SW480 (cell line): ENCODE measurements around the gene MDP1.
"Not testable (repeated sequence)": the region's sequence is repeated elsewhere in the genome, so short reads cannot be mapped to it uniquely, and the experiment has no call there.

Experiments used
- DNase-seq: peaks from one replicate; pipeline ENCODE4 v3.0.0-alpha.2; 2016; ENCODE audit warnings: low spot score

The MDP1 gene

DNA sequence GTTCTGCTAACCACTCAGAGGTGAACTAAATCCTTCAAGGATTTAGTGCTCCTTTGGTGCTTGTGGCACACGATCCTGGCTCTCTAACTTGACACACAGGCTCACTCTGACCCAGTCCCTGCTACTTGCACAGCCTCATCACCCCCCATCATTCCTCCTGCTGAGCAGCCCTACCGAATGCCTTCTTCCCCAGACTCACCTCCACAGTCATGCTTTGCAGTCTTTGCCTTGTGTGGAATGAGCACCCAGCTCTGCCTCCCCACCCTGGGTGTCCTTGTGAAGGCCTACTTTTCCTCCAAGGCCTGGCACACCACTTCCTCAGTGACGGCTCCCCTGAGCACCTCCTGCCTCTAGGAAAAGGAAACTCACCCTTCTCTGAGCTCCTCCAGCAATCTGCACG is 34.5 kb upstream of the MDP1 start:
- DNase-seq = no peak

DNA sequence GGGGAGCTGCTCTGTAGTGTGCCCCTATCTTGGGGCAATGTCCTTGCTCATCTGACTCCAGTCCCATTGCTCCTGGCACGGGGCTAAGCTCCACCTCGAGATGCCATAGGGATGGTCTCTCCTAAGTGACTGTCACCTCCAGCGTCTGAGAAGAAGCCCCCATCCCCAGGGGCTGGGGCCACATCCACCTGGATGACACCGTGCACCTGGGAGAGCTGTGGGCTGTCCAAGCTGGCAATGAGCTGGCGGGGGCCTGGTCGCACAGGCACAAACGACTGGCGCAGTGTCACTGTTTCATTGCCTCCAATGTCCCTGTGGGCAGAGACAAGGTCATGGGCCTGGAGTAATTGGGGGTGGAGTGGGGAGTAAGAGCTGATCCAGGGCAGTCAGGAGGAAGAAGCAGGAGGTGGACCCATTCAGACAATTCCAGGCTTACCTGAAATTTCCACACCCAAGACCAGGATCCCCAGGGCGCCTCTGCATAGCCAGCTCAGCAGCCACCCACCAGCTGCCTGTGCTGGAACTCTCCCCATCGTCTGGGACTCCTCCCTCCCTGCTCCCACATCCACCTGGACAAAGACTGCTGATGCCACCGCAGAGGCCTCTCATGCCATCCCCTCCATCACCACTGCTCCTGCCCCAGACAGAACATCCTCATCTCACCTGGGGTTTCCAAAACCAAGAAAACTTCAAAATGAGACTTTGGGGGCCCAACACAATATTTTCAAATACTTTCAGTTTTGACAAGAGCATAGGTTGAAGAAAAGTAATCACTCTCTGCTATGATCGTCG is 33.6 kb upstream of the MDP1 start:
- no peak for DNase-seq

DNA sequence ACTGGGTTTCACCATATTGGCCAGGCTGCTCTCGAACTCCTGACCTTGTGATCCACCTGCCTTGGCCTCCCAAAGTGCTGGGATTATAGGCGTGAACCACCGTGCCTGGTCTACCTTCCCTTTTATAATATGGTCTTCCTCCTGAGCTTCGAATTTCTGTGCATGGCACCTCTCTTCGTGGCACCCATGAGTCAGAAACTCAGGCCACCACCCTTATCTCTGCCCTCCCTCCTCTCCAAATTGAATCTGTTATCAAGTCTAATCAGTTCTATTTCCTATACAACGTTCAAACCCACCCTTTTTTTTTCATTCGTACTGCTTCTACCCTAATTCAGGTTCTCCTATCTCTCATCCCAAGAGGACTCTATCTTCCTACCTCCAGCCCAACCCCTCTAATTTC is 31.6 kb upstream of the MDP1 start:
- DNase-seq = no peak

DNA sequence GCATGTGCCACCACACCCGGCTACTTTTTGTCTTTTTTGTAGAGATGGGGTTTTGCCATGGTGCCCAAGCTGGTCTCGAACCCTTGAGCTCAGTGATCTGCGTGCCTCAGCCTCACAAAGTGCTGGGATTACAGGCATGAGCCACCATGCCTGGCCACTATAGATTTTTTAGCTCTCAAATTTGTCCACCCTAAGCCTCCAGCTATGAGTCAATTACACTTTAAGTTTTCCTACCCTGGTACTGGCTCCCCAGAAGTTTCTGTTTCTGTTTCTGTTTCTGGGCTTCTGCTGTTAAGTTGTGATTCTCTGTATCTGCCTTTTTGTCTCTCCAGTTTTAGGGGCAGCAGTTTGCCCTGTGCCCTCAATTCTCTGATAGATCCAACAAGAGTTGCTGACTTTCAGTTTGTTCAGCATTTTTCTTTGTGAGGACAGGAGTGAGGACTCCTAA is 30.9 kb upstream of the MDP1 start:
- no peak for DNase-seq

DNA sequence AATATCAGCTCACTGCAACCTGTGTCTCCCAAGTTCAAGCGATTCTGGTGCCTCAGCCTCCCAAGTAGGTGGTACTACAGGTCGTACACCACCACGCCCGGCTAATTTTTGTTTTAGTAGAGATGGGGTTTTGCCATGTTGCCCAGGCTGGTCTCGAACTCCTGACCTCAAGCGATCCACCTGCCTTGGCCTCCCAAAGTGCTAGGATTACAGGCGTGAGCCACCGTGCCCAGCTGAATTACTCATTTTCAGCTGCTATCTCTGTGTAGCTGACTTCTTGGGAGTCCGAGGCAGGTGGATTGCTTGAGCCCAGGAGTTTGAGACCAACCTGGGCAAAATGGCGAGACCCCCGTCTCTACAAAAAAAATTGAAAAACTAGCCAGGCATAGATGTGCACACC is 29.5 kb upstream of the MDP1 start:
- DNase-seq = not testable (repeated sequence)

DNA sequence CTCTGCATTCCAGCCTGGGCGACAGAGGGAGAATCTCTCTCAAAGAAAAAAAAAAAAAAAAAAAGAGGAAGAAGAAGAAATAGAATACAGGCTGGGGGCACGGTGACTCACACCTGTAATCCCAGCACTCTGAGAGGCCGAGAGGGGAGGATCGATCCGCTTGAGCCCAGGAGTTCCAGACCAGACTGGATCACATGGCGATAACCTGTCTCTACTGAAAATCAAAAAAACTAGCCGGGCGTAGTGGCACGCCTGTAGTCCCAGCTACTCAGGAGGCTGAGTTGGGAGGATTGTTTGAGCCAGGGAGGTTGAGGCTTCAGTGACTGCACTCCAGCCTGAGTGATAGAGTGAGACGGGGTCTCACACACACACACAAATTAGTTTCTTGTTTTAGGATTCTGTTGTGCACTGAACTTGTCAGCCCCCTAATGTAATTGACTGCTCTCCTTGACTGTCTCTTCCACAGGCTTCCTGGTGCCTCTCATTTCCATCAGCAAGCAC is 27.5 kb upstream of the MDP1 start:
- DNase-seq = peak; percentile 17

DNA sequence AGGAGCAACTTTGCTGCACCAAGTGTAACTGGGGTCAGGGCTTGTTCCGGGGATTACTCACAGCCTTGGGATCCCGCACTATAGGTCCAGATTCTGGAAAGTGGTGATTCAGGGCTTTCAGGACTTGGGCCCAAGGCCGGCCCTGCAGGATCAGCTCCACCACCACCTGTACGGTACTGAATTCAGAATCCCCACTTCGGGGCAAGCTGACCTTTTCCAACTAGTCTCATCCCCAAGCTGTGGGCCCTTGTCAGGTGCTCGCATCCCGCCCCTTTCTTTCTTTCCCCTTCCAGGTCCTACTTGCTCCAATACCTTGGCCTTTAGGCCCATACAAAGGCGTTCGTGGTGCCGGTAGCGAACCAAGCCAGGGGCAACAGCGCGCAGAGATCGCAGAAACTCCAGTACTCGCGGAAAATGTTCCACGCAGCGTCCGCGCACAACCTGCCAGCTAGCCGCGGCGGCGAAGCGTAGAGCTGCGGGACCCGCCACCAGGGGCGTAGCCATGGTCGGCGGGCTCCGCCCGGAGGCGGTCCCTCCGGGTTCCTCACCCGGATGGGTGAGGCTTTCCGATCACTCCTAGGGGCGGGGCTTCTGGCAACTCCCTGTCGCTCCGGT is 26.1 kb upstream of the MDP1 start:
- peak; percentile 93 for DNase-seq

DNA sequence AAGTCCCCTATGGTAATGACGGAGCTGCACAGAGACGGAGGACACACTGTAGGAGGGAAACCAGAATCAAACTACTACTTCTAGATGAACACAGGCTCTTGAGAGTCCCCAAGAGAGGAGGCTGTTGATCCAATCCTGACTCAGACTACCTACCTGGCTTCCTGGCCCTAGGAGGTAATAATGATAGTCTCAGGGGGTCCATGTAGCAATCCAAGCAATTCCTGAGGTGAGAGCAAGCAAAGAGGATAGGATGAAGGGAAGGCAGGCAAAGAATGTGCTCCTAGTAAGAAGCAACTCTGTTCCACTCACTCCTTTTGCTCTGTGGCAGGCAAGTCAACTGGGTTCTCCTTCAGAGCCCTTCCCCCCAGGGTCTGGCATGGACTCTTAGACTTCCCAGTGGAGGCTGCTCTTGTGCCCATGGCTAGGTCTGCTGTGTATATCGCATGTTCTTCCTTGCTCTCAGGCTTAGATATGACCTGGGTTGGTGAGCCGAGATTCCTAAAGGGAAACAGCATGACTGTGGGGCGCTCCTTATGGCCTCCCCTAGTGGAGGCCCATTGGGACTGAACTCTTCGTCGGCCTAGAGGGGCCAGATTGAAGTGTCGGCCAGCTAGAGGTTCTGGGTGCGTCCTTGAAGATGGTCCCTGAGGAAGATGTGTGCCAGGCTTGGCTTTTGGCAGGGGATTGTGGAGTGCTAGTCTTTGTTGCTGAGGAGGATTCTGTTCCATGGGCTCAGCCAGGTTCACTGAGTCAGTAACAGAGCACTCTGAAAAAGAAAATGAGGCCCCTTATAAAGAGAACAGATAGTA is 24.4 kb upstream of the MDP1 start:
- no peak for DNase-seq

DNA sequence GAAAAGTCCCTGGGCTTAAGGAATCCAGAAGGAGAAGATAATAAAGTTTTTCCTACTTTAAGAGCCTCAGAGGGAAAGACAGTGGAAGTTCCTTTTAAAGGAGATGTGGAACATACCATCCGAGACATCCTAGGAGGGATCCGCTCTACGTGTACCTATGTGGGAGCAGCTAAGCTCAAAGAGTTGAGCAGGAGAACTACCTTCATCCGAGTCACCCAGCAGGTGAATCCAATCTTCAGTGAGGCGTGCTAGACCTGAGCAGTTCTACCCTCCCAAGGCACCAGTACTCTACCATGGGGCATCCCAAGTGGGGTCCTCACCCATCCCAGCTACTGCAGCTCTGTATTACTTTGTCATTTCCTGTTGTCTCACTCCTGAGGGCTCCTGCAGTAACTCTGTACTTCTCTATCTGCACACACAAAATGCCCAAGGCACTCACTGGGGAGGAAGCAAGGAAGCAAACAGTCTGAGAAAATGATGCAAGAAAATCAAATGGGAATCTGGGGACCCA is 22.7 kb upstream of the MDP1 start:
- no peak for DNase-seq

DNA sequence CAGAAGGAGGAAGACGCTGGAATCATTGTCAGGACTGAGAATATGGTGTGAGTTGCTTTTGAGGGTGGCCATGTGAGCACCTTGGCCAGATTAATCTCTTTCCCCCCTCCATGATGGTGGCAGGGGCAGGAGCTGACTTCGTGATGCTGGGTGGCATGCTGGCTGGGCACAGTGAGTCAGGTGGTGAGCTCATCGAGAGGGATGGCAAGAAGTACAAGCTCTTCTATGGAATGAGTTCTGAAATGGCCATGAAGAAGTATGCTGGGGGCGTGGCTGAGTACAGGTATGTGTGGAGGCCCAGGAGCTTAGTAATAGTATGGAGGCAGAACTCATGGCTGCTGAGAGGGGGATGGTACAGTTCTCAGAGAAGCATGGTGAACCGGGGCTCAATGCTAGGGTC is 22.3 kb upstream of the MDP1 start:
- peak; percentile 26 for DNase-seq

DNA sequence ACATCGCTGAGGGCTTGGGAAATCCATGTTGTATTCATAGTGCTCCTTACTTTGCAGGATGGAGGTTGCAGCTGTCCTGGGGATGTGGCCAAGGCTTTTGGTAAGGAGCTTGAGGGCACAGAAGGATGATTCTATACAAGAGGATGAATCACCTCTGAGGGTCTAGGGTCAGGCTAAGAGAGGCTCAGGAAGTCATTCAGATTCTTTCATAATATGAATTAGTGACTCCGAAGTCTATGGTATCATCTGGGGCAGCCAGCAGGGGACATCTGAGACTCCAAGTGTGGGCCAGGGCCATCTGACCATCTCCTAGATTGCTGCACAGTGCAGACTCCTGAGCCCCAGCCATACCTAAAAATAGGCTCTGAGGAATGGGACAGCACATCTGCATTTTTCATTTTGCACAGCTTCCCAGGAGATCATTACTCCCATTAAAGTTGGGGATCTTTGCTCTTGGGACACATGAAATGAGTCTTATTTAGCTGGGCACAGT is 21.6 kb upstream of the MDP1 start:
- DNase-seq = no peak

DNA sequence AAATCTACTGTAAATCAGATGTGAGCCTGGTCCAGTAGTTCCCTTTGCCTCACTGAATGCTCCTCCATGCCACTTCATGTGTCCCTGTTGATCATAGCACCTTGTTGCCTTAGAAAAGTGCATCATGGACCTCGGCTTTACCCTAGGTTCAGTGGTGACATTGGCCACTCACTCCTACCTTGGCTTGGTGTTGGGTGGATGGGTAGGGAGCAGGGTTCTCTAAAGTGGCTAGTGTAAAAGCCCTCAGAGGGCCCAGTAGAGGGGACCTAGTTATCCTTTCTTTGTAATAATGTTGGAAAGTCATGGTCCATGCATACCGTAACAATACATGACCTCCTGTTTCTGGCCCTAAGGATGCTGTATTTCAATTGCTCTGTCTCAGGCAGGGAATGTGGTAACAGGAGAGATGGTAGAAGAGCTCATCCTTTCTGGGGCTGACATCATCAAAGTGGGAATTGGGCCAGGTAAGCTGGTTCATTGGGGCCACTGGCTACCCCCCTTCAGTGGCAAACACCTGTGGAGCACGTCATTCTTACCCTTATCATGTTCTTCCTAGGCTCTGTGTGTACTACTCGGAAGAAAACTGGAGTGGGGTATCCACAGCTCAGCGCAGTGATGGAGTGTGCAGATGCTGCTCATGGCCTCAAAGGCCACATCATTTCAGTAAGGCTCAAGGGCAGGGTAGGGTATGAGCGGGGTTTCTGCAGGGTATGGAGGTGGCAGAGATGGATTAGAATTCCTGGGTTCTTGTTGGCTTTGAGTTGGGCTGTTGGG is 21.0 kb upstream of the MDP1 start:
- DNase-seq = no peak

DNA sequence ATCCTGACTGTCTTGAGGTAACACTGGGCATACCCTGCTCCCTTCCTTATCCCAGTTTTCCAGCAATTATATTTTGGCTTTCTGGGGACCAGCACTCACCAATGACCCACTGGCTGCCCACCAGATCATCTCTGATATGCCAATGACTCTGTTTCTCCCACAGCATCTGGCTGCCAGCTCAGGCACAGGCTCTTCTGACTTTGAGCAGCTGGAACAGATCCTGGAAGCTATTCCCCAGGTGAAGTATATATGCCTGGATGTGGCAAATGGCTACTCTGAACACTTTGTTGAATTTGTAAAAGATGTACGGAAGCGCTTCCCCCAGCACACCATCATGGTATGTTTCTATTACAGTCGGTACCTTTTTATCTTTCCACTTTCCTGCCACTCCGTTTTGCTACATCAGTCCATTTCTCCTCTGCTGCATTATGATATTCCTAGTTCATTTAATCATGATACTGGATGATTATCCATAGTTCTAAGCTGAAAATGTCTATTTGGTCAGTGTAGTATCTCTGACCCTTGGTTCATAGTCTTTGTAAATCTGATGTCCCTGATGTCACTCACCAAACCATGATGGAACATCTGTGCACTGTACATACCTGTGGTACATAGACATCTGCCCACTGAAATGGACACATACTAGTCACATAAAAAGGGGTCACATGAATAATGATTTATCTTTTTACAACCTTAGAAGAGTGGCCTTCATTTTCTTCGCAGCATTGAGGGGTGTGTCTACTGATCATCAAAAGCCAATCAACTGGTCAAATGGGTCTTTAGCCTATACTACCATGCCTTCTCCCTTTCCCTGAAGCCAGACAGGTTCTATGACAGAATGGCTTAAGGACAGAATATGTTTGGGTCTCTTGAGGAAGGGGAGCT is 20.2 kb upstream of the MDP1 start:
- DNase-seq = no peak

DNA sequence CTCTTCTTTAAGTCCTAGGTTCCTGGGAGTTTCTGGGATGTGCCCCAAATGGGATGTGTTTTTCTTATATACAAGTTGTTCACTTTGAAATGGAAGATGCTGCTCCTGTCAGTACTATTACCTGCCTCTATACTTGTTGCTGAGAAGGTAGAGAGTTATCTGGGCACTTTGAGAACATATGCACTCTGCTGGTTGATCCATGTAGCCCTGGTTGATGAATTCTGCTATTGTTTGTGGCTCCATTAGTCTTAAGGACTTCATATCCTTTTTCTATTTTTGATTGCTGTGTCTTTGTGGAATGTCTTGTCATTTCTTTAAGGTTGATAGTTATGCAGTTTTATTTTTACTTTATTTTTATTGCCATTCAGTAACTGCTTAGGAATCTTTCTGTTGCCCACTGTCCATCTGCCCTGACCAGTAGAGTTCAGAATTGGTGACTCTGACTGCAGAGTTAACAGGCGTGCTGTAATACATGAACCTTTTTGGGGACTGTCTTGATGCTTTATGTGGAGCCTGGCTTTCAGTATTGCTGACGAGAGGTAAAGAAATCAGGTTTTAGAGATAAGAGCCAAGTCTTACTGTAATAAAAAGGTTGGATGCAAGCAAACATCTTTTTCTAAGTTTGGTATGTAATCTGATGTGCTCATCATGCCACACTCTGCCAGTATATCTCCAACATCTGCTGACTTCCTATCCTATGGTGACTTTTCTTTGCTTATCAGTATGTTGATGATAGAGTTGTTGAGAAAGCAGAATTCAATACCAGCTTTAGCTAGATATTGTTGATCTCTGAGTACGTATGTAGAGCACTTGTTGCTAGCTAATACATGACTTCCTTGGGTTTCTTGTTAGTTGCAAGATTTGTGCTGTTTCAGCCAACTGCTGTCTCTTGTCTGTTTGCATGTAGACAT is 18.5 kb upstream of the MDP1 start:
- DNase-seq = no peak

DNA sequence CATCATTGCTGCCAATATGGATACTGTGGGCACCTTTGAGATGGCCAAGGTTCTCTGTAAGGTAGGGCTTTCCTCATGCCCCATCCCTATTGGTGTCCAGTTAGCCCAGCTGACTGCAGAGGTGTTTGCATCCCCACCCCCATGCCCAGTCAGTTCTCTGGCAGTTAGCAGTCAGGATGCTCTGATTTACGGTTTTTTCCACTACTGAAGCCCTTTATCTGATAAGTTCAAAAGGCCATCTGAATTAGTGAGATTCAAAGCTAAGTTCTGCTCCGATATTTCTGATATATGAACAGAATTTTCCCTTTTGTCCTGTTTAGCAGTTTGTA is 17.6 kb upstream of the MDP1 start:
- DNase-seq = no peak

DNA sequence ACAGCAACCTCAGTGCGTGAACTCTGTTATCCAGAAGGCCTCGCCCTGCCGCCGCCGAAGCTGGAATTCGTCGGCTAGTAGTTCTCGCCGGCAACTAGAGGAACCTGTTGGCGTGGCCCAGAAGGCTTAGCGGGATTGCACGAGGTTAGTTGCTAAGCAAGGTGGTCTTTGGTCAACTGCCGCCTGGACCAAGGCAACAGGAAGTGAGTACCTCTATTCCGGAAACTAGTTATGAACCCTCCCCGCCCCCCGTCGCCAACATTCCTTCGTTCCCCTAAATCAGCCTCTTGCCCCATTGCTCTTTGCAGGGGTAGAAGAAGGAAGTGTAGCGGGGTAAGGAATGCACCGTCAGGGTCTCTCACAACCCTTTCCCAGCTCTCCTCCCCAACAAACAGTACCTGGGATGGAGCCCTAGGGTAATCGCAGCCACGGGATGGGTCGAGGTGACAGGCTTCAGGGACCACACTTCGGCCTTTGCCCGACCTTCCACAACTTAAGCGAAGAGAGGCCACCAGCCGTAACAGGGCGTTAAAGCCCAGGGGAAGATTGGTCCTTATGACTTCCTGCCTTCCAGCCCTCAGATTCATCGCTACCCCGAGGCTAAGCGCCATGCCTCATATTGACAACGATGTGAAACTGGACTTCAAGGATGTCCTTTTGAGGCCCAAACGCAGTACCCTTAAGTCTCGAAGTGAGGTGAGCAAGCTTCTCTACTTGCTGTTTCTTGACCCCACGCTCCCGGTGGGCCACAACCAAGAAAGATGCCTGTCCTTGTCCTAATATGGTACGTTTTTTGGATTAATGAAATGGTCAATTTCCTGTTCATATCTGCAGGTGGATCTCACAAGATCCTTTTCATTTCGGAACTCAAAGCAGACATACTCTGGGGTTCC is 17.0 kb upstream of the MDP1 start, which contains the start of gene GMPR2:
TSS of gene GMPR2 (plus strand) at position 285 of the 893 bp plus-strand sequence. CDS start at position 610, 325 bp downstream.
- peak; percentile 18 for DNase-seq

DNA sequence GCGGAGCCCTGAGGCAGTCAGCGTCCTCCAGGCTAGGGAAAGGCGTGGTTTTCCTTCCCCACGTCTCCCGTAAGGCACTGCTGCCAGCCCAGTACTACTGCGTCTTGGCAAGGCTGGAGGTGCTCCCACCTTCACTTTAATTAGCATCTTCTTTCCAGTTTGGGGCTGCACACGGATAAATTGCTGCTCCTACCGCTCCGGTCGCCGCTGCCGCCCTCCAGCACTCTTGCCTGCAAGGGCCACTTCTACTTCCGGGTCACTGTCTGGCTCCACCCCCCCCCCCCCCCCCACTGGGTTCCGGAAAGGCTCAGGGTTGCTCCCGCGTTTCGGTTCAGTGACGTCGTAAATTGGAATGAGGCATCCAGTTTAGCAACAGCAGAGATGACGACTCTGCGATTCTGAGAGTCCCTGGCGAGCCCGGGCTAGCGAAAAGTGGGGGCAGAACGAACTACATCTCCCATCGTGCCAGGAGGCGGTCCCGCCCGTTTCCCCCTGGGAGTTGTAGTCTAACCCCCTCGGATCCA is 16.3 kb upstream of the MDP1 start, which contains the start of gene NEDD8:
TSS of gene NEDD8 (minus strand) at position 247 of the 524 bp plus-strand sequence. CDS start at position 147, 100 bp downstream.
- DNase-seq = peak; percentile 87
